ENCODE results near the gene ITPA. TPM values are rescaled to one million over a fixed set of nuclear protein-coding genes. Genes with fewer than 3 reads are reported as not detected.

The ITPA gene
- polyA plus RNA-seq, 1 experiment, result 25.2 TPM

DNA sequence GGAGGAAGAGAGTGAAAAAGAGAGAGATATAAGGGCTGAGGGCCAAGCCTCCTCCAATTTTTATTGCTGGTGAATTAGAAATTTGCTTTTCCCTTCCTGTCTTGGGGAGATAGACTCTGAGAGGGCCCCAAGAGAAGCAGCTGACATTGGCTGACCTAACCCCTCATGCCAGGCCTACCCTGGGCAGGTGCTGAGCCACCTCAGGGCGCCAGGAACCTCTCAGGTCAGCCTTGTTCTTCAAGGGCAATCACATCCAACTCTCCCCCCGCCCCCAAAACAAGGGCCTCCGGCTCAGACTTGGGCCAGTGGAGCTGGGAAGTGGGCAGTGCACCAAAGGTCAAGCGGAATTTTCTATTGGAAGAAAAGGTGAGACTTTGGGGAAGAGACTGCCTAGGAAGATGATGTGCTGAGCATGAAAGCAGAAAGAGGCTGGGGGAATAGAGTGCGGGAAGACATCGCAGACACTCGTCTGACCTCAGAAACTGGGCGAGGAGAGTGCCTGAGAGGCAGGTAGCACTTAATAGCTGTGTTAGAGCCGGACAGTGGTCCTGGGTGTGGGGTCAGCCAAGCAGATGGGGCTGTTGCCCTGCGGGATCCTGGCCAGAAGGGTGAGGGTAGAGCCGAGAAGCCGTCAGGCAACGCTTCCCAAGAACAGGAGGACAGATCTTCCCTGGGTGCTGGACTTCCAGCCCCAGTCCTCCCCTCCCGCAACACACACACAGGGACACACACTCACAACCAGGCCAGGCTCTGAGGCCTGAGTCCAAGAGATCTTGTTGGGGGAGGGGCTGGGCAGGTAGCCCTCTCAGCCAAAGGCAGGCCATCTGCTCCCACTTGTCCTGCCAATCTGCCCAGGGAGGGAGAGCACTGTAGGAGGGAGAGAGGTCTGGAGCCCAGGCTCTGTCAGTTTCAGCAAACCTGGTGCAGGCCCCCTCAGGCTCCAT is 45.9 kb upstream of the ITPA start:
- H3K4me3 ChIP-seq (ENCODE audit: low read depth, low read length), result no peak overlapping the region
- ChIA-PET CTCF (interaction anchor here (1.0 kb wide), 1 partner anchor 110 kb away, joined by 3 read pairs; no protein-coding TSS in a partner anchor), POLR2A (interaction anchor here (1.0 kb wide), 1 partner anchor 12 kb away, joined by 3 read pairs; no protein-coding TSS in a partner anchor)
- H3K27me3 ChIP-seq (ENCODE audit: control insufficient read depth, insufficient read depth, low read length), result peaks cover 6% of the 10 kb centered on the region
- no peak for DNase-seq (ENCODE audit: low read depth, low spot score)
- H3K27ac ChIP-seq (ENCODE audit: low read depth, low read length), result no peak overlapping the region
- TF ChIP-seq, protein P1, sequence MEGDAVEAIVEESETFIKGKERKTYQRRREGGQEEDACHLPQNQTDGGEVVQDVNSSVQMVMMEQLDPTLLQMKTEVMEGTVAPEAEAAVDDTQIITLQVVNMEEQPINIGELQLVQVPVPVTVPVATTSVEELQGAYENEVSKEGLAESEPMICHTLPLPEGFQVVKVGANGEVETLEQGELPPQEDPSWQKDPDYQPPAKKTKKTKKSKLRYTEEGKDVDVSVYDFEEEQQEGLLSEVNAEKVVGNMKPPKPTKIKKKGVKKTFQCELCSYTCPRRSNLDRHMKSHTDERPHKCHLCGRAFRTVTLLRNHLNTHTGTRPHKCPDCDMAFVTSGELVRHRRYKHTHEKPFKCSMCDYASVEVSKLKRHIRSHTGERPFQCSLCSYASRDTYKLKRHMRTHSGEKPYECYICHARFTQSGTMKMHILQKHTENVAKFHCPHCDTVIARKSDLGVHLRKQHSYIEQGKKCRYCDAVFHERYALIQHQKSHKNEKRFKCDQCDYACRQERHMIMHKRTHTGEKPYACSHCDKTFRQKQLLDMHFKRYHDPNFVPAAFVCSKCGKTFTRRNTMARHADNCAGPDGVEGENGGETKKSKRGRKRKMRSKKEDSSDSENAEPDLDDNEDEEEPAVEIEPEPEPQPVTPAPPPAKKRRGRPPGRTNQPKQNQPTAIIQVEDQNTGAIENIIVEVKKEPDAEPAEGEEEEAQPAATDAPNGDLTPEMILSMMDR (IDR thresholded peaks at IDR 0.05; ENCODE audit: low read depth, low read length), result no peak
- no peaks in the 10 kb centered on the region for H3K9me3 ChIP-seq (ENCODE audit: control insufficient read depth, insufficient read depth, low read length)

DNA sequence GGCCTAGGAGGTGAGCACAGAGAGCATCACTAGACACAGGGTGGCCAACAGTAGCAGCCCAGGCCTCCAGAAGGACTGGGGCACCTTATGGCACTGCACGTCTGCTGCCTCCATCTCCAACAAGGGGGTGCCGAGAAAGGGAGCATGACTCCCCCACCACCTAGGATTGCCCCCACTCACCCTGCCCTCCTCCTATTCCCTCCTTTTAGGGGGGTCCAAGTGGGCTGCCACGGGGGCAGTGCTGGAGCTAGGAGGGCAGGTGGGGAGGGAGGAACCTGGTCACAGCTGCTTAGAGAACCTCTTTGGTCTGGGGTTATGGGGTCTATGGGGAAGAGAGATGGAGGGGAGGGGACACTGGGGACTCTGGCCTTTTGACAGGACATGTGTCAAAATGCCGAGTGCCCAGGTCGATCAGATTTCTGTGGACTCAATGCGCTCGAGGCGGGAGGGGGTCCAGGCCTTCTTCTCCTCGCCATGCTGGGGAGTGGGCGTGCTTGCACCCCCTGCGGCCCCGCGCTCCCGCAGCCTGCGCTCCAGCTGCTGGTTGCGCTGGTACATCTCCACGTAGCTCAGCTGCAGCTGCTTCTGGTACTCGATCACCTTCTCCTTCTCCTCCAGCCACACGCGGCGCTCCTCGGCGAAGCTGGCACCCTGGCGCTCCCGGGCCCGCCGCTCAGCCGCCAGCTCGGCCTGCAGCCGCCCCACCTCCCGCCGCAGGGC is 45.1 kb upstream of the ITPA start:
- Histone ChIP-seq H3K27ac (ENCODE audit: low read depth, low read length) (no peak overlapping the region), H3K27me3 (ENCODE audit: control insufficient read depth, insufficient read depth, low read length) (peaks cover 11% of the 10 kb centered on the region), H3K9me3 (ENCODE audit: control insufficient read depth, insufficient read depth, low read length) (no peaks in the 10 kb centered on the region), H3K4me3 (ENCODE audit: low read depth, low read length) (no peak overlapping the region)
- CTCF ChIA-PET, result interaction anchor here (0.7 kb wide), 1 partner anchor 399 kb away, joined by 4 read pairs; no protein-coding TSS in a partner anchor
- TF ChIP-seq, protein P1 (IDR thresholded peaks at IDR 0.05; ENCODE audit: low read depth, low read length), result no peak
- POLR2A ChIA-PET, result interaction anchor here (0.6 kb wide), 1 partner anchor 46 kb away, joined by 3 read pairs; no protein-coding TSS in a partner anchor
- no peak for DNase-seq (ENCODE audit: low read depth, low spot score)

DNA sequence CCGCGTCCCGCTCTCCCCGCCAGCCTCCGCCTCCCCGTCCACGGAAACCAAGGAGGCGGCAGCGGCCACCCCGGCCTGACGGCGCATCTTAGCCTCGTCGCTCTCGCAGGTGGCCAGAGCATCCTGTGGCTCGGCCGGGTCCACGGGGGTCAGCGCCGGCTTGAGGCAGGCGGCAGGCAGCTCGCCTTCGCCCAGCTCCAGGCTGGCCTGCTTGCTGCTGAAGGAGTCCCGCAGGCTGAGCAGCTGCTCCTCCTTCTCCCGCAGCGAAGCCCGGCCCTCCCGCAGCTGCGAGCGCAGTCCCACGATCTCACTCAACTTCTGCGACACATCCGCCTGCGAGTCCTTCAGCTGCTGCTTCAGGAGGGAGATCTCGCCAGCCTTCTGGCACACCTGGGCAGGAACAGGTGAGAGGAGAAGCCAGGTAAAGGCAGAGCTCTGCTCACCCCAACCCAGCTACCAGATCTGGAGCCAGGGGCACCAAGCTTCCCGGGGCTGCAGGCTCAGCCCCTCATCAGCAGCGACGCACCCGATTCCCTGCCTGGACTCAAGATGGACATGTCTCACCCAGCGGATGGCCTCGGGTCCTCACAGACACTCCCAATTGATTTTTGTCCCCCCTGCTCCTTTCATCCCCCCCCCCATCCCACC is 44.4 kb upstream of the ITPA start:
- no peak overlapping the region for H3K27ac ChIP-seq (ENCODE audit: low read depth, low read length)
- TF ChIP-seq, protein P1 (IDR thresholded peaks at IDR 0.05; ENCODE audit: low read depth, low read length), result no peak
- ChIA-PET POLR2A (interaction anchor here (0.6 to 0.7 kb wide), 2 partner anchors 47 to 653 kb away, joined by 3 to 4 read pairs; no protein-coding TSS in a partner anchor), CTCF (interaction anchor here (0.7 kb wide), 1 partner anchor 398 kb away, joined by 4 read pairs; no protein-coding TSS in a partner anchor)
- H3K4me3 ChIP-seq (ENCODE audit: low read depth, low read length), result no peak overlapping the region
- DNase-seq (ENCODE audit: low read depth, low spot score), result no peak
- peaks cover 11% of the 10 kb centered on the region for H3K27me3 ChIP-seq (ENCODE audit: control insufficient read depth, insufficient read depth, low read length)
- no peaks in the 10 kb centered on the region for H3K9me3 ChIP-seq (ENCODE audit: control insufficient read depth, insufficient read depth, low read length)

DNA sequence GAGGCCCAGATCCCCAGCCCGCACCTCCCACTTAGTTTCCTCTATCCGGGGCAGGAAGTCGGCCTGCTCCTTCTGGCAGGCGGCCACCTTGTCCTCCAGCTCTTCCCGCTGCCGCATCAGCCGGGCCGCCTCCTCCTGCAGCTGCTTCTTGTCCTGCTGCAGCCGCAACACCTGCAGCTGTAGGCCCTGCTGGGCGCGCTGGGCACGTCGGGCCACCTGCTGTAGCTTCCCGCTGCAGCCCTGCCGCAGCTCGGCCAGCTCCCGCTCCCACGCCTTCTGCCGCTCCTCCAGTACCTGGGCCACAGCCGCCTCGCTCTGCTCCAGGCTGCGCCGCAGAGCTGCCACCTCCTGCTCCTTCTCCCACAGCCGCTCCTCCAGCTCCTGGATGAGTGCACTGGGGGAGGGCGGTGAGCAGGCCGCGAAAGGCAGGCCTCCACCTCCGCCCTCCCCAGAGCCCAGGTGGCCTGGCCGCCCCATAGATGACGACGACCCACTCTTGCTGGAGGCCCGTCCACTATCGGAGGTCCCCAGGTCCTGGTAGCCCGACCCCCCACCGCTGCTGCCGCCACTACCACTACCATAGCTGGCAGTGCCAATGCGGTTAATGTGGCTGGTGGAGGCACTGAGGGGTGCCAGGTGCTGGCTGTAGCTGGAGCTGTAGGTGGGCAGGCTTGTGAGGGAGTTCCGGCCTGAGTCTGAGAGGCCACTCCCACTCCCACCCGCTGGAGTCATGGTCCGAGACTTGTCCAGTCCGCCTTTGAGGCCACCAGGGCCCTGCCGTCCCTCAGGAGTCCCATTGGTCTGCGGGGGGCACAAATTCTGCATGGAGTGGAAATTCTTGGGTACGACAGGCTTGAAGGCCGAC is 43.6 kb upstream of the ITPA start:
- POLR2A ChIA-PET, result interaction anchor here (0.7 kb wide), 1 partner anchor 652 kb away, joined by 4 read pairs; no protein-coding TSS in a partner anchor
- no peak for DNase-seq (ENCODE audit: low read depth, low spot score)
- CTCF ChIA-PET, result no interaction called here
- TF ChIP-seq, protein P1 (IDR thresholded peaks at IDR 0.05; ENCODE audit: low read depth, low read length), result no peak
- no peak overlapping the region for H3K27ac ChIP-seq (ENCODE audit: low read depth, low read length)
- H3K27me3 ChIP-seq (ENCODE audit: control insufficient read depth, insufficient read depth, low read length), result peaks cover 11% of the 10 kb centered on the region
- no peaks in the 10 kb centered on the region for H3K9me3 ChIP-seq (ENCODE audit: control insufficient read depth, insufficient read depth, low read length)
- H3K4me3 ChIP-seq (ENCODE audit: low read depth, low read length), result no peak overlapping the region

All from AG04450 (cell line).